Measurements from ENCODE around the gene LUZP1. TPM values are rescaled to one million over a fixed set of nuclear protein-coding genes. Genes with fewer than 3 reads are reported as not detected.
A peak's percentile ranks its signal among the peaks of the same experiment; 100 is the strongest.

LUZP1 gene
- total and polyA plus RNA-seq, 10 donors = 1.7 to 51.6 (median 31.6) TPM

DNA sequence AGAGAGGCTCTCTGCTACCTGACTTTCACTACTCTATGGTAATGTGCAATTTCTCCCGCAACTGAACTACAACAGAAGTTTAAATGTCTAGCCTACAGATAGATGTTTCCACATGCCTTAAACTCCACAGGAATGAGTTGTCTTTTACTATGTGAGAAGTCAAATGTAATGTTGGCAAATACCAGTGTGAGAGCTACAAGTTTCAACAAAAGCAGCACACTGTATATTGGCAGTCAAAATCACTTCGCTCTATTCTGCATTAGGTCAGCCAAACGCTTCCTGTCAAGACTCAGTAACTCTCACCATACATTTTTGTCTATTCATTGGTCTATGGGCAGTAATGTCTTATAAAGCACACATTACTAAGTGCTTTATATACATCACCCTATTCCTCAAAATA lies 41.9 kb downstream of the LUZP1 start:
- no peak for DNase-seq
- intact Hi-C loops (cut with DNase I; ENCODE audit: low total_unique reads) = no loop called here
- WGBS, 5 donors = 82 to 86% (median 86%) methylated on average over 3 of the region's 3 CpGs
- Histone ChIP-seq H3K27me3 (replicated peaks in 1 of 7) (no peaks in the 10 kb centered on the region), H3K36me3 (no peaks in the 10 kb centered on the region), H3K9me3 (no peaks in the 10 kb centered on the region), H3K27ac (no peak overlapping the region), H3K4me1 (peaks cover 0 to 77% (median 33%) of the 10 kb centered on the region in 6 donors), H3K4me3 (no peak overlapping the region)
- TF ChIP-seq CTCF (IDR thresholded peaks at IDR 0.05 in 8 of 11, conservative IDR thresholded peaks at IDR 0.05 in 3 of 11) (no peak), POLR2AphosphoS5 (IDR thresholded peaks at IDR 0.05) (no peak), POLR2A (IDR thresholded peaks at IDR 0.05) (no peak)

- WGBS, 5 donors = 70 to 76% (median 75%) methylated on average over 1 of the region's 1 CpG
- H3K4me3 ChIP-seq = no peak overlapping the region
- no peaks in the 10 kb centered on the region for H3K36me3 ChIP-seq
- no peak for DNase-seq
- no peaks in the 10 kb centered on the region for H3K9me3 ChIP-seq
- H3K27me3 ChIP-seq (replicated peaks in 1 of 7) = no peaks in the 10 kb centered on the region
- TF ChIP-seq CTCF (IDR thresholded peaks at IDR 0.05 in 8 of 11, conservative IDR thresholded peaks at IDR 0.05 in 3 of 11) (no peak), POLR2AphosphoS5 (IDR thresholded peaks at IDR 0.05) (no peak)
- intact Hi-C loops (cut with DNase I; ENCODE audit: low total_unique reads) = no loop called here
- no peak overlapping the region for H3K27ac ChIP-seq
- H3K4me1 ChIP-seq = peaks cover 4 to 77% (median 36%) of the 10 kb centered on the region in 6 donors
These were observed 42.5 kb downstream of the LUZP1 start for GRCh38 chr1:23126200-23126599.

DNA sequence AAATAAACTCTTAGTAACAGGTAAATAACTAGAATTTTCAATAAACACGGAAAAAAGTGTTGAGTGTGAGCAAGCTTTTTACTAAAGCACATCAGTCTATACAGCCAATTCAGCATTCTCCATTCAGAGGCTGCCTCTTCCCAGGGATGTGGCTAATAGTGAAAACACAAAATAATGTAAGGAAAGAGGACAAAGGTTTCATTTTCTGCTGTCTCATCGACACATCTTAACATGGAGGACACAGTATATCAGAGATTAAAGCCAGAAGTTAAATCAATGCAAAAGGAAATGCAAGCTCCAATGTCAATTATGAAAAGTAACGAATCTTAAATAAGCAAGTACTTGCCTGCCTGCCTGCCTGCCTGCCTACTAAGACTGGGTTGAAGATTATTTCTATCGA lies 43.2 kb downstream of the LUZP1 start:
- 76 to 82% (median 80%) methylated on average over 4 of the region's 4 CpGs for WGBS, 5 donors
- Histone ChIP-seq H3K36me3 (no peaks in the 10 kb centered on the region), H3K27ac (no peak overlapping the region), H3K9me3 (no peaks in the 10 kb centered on the region), H3K4me1 (peaks cover 7 to 83% (median 43%) of the 10 kb centered on the region in 6 donors), H3K4me3 (no peak overlapping the region), H3K27me3 (replicated peaks in 1 of 7) (no peaks in the 10 kb centered on the region)
- intact Hi-C loops (cut with DNase I; ENCODE audit: low total_unique reads) = no loop called here
- no peak for DNase-seq
- TF ChIP-seq POLR2A (IDR thresholded peaks at IDR 0.05) = no peak
- TF ChIP-seq POLR2AphosphoS5 (IDR thresholded peaks at IDR 0.05) = no peak

- intact Hi-C loops (cut with DNase I; ENCODE audit: low total_unique reads) = no loop called here
- Histone ChIP-seq H3K36me3 (no peaks in the 10 kb centered on the region), H3K27ac (peak overlapping the region in 2 of 8 donors; percentile 44 to 60), H3K9me3 (no peaks in the 10 kb centered on the region), H3K4me3 (no peak overlapping the region), H3K27me3 (replicated peaks in 1 of 7) (no peaks in the 10 kb centered on the region), H3K4me1 (peaks cover 15 to 83% (median 46%) of the 10 kb centered on the region in 6 donors)
- DNase-seq = no peak
- 76 to 91% (median 88%) methylated on average over 4 of the region's 4 CpGs for WGBS, 5 donors
- TF ChIP-seq CTCF (IDR thresholded peaks at IDR 0.05 in 8 of 11, conservative IDR thresholded peaks at IDR 0.05 in 3 of 11) (no peak), POLR2AphosphoS5 (IDR thresholded peaks at IDR 0.05) (no peak), POLR2A (IDR thresholded peaks at IDR 0.05) (no peak)
These were observed 44.2 kb downstream of the LUZP1 start for GRCh38 chr1:23124259-23125026.
